ENCODE data around the gene NRG2.

NRG2 gene

GRCh38 chr5:140011297-140011802, 31.7 kb downstream of the NRG2 start:
- FAIRE-seq, result no peak
- no peak for DNase-seq (ENCODE audit: low spot score)

DNA sequence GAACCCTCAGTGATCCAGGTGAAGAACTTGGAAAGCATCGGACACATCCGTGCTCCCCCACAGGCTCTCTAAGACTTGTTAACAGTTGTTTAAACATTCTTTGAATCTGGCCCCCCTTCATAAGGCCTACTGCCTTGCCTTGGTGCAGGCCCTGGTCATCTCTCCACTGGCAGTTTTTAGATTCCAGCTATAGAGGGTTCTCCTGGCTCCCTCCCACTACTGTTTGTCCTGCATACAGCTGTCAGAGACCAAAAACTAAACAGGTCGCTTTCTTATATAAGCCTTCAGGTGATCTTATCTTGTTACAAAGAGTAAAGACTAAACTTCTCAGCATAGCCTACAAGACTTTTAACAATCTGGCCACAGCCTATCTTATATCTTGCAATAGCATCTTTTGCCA, 32.3 kb downstream of the NRG2 start:
- FAIRE-seq (no peak), DNase-seq (ENCODE audit: low spot score) (no peak)

DNA sequence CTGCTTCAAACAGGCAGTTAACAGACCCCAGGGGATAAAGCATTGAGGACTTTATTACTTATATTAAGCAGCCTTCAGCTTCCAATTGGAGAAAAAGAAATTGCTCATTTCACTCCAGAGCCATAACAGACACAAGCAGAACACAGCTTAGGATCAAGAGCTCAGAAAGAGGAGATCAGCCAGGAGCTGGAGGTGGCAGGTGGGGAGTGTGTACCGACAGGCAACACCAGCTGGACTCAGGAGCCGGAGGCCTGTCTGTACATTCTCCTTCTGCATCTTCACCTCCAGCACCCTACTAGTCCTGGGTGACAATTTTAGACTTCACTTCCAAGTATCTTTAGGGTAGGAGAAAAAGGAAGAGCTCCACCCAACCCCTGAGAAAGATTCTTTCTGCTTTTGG, 35.8 kb downstream of the NRG2 start:
- FAIRE-seq, result no peak

DNA sequence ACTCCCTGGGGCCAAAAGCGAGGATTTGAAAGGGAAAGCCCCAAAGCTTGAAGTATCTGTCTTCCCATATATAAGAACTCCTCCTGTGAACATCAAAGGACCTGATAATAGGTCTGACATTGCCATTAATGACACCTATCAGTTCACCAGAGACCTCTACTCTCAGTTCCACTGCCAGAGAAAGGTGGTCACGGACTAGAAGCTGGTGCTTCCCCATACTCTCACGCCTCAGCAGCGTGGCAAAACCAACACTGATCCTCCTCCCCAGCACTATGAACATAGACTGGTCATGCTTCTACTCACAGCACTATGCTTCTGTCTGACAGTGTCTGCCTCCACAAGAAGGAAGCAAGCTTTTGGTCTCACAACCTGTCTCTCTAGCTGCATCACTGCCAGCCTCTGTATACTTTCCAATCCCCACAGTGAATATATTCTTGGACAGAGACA, 37.9 kb downstream of the NRG2 start:
- FAIRE-seq, result no peak
- DNase-seq (ENCODE audit: low spot score), result no peak

More for the DNA sequence above, 35.8 kb downstream of the NRG2 start:
- DNase-seq (ENCODE audit: low spot score), result no peak

DNA sequence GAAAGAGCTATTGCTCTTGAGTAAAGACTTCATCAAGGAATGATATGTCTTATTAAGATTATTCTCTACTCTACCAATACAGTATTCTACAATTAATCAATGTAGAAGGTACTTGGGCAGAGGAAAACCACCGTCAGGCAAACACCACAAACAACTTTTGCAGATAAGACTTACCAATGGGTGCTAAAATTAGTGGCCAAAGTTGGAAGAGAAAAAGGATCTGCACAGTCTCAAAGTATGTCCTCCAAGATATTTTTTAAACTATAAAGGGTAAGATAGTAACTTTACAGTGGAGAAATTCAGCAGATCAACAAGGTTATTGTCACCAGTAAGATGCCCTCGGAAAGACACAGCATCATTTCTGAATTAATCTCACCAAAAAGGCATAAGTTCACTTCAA, 38.9 kb downstream of the NRG2 start:
- no peak for DNase-seq (ENCODE audit: low spot score)
- FAIRE-seq, result no peak

DNA sequence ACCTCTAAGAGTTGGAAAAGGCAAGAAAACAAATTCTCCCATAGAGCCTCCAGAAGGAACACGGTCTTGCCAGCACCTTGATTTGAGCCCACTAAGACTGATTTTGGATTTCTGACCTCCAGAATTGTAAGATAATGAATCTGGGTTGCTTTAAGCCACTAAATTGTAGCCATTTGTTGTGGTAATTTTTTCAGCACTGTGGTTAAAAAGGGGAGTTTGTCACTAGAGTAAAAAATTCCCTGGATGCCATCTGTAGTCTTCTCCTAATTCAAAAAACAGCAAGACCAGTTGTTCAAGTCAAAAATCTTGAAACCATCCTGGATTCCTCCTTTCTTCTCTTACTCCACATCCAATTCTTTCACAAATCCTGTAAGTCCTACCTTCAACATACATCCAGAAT, 39.6 kb downstream of the NRG2 start:
- DNase-seq (ENCODE audit: low spot score), result no peak
- FAIRE-seq, result no peak

DNA sequence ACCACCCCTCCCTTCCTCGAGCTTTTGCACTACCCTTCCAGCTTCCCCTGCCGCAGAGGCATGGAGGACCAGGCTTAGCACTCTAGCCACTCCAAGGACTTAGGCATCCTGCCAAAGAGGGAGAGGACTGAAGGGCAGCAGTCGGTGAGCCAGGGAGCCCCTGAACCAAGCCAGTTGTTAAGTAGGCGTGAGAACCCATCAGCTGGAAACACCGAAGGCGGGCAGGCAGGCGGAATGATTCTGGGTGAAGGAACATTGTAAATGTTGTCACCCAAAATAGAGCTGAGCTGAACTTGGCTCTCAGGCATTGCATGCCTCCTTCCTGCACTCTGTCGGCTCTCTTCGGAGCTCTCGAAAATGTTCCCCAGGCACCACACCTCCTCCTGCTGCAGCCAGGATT, 42.8 kb downstream of the NRG2 start:
- FAIRE-seq (no peak), DNase-seq (ENCODE audit: low spot score) (no peak)

GRCh38 chr5:139998837-139999236, 44.3 kb downstream of the NRG2 start:
- FAIRE-seq (no peak), DNase-seq (ENCODE audit: low spot score) (no peak)

- DNase-seq (ENCODE audit: low spot score) (no peak), FAIRE-seq (no peak)
Measured at GRCh38 chr5:139997276-139997675, 45.8 kb downstream of the NRG2 start.

DNA sequence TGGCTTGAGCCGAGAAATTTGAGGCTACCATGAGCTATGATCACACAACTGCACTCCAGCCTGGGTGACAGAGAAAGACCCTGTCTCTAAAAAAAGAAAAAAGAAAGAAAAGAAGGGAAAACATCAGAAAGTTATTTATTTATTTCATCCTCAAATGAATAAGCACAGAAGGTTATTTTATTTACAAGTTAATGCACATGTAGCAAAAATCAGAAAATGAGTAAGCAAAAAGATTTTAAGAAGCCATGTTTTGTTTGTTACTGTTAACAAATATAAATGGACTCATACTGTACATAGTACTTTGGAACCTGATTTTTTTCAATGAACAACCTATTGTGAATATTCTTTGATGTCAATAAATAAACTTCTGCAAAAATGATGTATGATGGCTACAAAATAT, 47.2 kb downstream of the NRG2 start:
- DNase-seq (ENCODE audit: low spot score), result no peak
- FAIRE-seq, result no peak

DNA sequence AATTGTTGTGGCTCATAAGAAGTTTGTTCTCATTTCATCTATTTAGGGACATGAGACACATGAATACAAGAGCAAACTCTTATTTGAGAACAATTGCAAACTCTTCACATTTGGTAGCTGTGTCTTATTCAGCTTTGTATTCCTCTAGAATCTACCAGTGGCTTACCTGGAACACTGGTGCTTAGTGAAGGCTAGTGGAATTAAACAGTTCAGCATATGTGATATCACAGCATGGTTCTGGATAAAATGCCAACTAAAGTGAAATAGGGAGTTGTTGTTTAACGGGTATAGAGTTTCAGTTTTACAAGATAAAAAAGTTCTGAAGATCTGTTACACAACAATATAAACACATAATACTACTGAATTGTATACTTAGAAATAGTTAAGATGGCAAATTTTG, 48.9 kb downstream of the NRG2 start:
- FAIRE-seq, result no peak
- no peak for DNase-seq (ENCODE audit: low spot score)

GRCh38 chr5:139985733-139986132, 57.4 kb downstream of the NRG2 start:
- peak; percentile 64 for DNase-seq (ENCODE audit: low spot score)
- no peak for FAIRE-seq

DNA sequence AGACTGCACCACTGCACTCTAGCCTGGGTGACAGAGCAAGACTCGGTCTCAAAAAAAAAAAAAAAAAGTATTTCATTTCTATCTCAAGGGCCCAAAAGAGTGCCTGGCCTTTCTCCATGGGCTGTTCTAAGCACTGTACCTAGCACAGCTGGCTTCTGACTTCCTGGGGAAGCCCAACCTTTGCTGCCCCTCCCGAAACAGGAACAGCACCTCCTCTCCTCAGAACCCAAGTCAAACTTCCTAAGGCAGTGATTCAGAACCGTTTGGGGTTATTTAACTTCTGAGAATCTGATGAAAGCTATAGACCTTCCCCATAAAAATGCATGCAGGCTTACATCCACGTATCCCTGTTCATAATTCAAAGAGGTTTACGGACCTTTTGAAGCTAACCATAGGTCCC, 57.8 kb downstream of the NRG2 start:
- FAIRE-seq (no peak), DNase-seq (ENCODE audit: low spot score) (no peak)

- no peak for FAIRE-seq
- DNase-seq (ENCODE audit: low spot score), result no peak
Measured at GRCh38 chr5:139984816-139985215, 58.3 kb downstream of the NRG2 start.

- DNase-seq (ENCODE audit: low spot score), result no peak
- no peak for FAIRE-seq
Measured at GRCh38 chr5:139982975-139983240, 60.2 kb downstream of the NRG2 start.

DNA sequence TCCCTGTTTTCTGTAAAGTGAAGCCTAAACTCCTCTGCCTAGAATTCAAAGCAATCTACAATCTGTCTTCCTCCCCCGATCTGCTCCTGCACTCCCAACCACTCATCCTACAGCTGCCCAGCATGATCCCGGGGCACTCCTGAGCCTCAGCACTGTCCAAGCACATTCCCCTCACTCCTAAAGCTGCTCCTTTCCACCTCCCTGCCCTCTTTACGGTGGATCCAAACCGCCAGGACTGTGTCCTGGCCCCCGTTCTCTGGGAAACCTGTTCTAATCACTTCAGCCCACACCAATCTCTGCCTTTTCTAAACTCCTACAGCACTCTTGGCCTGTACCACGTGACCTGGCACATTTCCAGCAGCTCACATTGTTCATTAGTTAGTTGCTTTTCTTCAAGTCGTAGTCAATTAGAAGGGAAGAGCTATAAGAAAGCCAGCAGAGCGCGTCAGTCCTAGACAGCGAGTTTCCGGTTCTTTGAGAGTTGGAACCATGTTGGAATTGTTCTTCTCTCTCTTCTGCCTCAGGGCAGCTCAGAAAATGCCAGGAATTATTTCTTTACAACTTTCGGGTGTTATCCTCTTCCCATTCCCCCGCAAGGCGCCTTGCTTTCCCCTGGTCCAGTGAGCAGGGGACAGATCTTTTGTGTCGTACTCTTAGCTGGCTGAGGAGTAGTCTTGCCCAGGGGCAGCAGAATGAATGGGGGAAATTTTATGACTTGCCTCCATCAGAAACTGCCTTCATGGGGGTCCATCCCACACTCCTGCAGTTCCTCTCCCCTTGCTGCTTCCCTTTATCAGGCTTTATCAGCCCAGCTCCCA, 60.7 kb downstream of the NRG2 start:
- FAIRE-seq (no peak), DNase-seq (ENCODE audit: low spot score) (no peak)

- FAIRE-seq (no peak), DNase-seq (ENCODE audit: low spot score) (no peak)
Measured at GRCh38 chr5:139980765-139981164, 62.3 kb downstream of the NRG2 start.

GRCh38 chr5:139979943-139980342, 63.2 kb downstream of the NRG2 start:
- no peak for FAIRE-seq
- no peak for DNase-seq (ENCODE audit: low spot score)

DNA sequence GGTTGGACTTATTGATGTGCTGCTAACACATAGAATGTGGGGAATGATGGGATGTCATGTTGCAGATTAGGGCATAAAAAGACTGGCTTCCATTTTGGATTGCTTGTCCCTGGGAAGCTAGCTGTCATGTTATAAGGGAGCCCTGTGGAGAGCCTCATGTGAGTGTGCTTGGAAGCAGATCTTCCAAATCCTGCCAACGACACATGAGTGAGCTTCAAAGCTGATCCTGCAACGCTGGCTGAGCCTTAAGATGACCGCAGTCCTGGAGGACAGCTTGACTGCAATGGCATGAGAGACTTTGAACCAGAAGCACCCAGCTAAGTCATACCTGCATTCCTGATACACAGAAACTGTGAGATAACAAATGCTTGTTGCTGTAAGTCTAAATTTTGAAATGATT, 63.6 kb downstream of the NRG2 start:
- DNase-seq (ENCODE audit: low spot score) (no peak), FAIRE-seq (no peak)

GRCh38 chr5:139976703-139977102, 66.4 kb downstream of the NRG2 start:
- DNase-seq (ENCODE audit: low spot score), result no peak
- FAIRE-seq, result no peak

DNA sequence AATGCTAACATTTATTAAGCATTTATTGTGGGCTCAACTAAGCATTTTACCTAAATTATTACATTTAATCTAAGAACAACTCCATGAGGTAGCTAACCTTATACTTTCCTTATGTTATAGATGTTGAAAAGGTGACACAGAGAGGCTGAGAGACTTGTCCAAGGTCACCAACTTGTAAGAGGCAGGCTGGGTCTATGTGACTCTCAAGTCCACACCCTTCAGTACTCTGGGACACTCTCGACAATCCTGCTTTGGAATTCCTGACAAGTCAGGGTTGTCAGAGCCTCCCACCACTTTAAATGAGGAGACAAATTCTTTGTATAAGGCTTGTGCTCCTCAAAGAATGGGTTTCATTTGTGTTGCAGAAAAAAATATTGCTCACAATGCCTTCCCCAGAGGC, 67.2 kb downstream of the NRG2 start:
- DNase-seq (ENCODE audit: low spot score) (no peak), FAIRE-seq (no peak)

- DNase-seq (ENCODE audit: low spot score) (no peak), FAIRE-seq (no peak)
Measured at GRCh38 chr5:139975306-139975705, 67.8 kb downstream of the NRG2 start.

- DNase-seq (ENCODE audit: low spot score) (no peak), FAIRE-seq (no peak)
Measured at GRCh38 chr5:139974661-139975060, 68.4 kb downstream of the NRG2 start.

All from urothelium cell line (cell line).